ENCODE data around the gene TIMM21.

DNA sequence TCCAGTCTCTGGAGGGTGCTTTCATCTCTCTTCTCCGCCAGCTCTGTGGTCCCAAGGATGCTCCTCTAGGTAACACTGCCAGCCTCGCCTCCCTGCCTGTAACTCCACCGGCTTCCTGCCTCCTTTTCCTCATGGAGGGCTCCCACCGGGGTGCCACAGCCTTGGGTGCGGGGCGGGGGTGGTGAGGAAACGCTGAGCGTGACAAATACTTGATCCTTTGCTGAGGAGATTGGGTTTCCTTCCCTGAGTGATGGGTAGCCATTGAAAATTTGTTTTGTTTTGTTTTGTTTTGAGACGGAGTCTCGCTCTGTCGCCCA lies 25.1 kb downstream of the TIMM21 start:
- no peak for TF ChIP-seq POLR2A (IDR thresholded peaks at IDR 0.05)
- no peak for TF ChIP-seq CTCF (IDR thresholded peaks at IDR 0.05)

Measured in lower leg skin (tissue), 3 donors.